Stimulated activated naive CD8-positive, alpha-beta T cell treated with anti-CD3 and anti-CD28 coated beads, Interleukin-15, Interleukin-2, amounts not matched to agents 100 ng/mL and 50 ng/mL, for 24 hours (primary cell): Measurements from ENCODE around the gene DNAAF8.

Experiments
- H3K27ac Mint-ChIP-seq: one replicate; pipeline ENCODE4 v1.8.0; 2021; ENCODE audit warnings: mild to moderate bottlenecking, mixed read lengths
- H3K27me3 Mint-ChIP-seq: one replicate; pipeline ENCODE4 v1.8.0; 2021; ENCODE audit warnings: mixed read lengths
- H3K36me3 Mint-ChIP-seq: one replicate; pipeline ENCODE4 v1.8.0; 2021; ENCODE audit warnings: low read depth, mixed read lengths
- H3K4me1 Mint-ChIP-seq: one replicate; pipeline ENCODE4 v1.8.0; 2021; ENCODE audit warnings: low read depth, mixed read lengths
- H3K4me3 Mint-ChIP-seq: one replicate; pipeline ENCODE4 v1.8.0; 2021; ENCODE audit warnings: mild to moderate bottlenecking, mixed read lengths
- H3K9me3 Mint-ChIP-seq: one replicate; pipeline ENCODE4 v1.8.0; 2021; ENCODE audit warnings: mixed read lengths

The DNAAF8 gene

GRCh38 chr16:4734063-4734729 is at the start of gene DNAAF8, which contains the start of gene ANKS3:
Gene DNAAF8, plus strand, starts transcription at chr16:4734537. Its CDS starts 1,978 bp downstream, at chr16:4736515.
Gene ANKS3, minus strand, starts transcription at chr16:4734271. Its CDS starts 4,122 bp downstream, at chr16:4730149.
- Mint-ChIP-seq H3K9me3 (no peaks in the 10 kb centered on the region), H3K27ac (peak within 1 kb of the TSS; percentile 88), H3K4me1 (peaks cover 18% of the 10 kb centered on the region), H3K27me3 (no peaks in the 10 kb centered on the region), H3K4me3 (peak within 1 kb of the TSS; percentile 89), H3K36me3 (peaks cover 5% of the 10 kb centered on the region)

GRCh38 chr16:4684763-4685162 is 49.6 kb upstream of the DNAAF8 start:
- no peaks in the 10 kb centered on the region for H3K27me3 Mint-ChIP-seq
- H3K9me3 Mint-ChIP-seq, result no peaks in the 10 kb centered on the region
- peaks cover 6% of the 10 kb centered on the region for H3K36me3 Mint-ChIP-seq
- H3K4me3 Mint-ChIP-seq, result no peak overlapping the region
- no peak overlapping the region for H3K27ac Mint-ChIP-seq
- peaks cover 9% of the 10 kb centered on the region for H3K4me1 Mint-ChIP-seq

- H3K36me3 Mint-ChIP-seq, result peaks cover 6% of the 10 kb centered on the region
- H3K27me3 Mint-ChIP-seq, result no peaks in the 10 kb centered on the region
- peaks cover 9% of the 10 kb centered on the region for H3K4me1 Mint-ChIP-seq
- no peak overlapping the region for H3K4me3 Mint-ChIP-seq
- H3K27ac Mint-ChIP-seq, result no peak overlapping the region
- H3K9me3 Mint-ChIP-seq, result no peaks in the 10 kb centered on the region
These were observed 49.0 kb upstream of the DNAAF8 start for GRCh38 chr16:4685292-4685691.

GRCh38 chr16:4685776-4686496 is 48.4 kb upstream of the DNAAF8 start:
- Mint-ChIP-seq H3K27me3 (no peaks in the 10 kb centered on the region), H3K4me3 (no peak overlapping the region), H3K9me3 (no peaks in the 10 kb centered on the region), H3K27ac (no peak overlapping the region), H3K4me1 (peaks cover 9% of the 10 kb centered on the region), H3K36me3 (peaks cover 6% of the 10 kb centered on the region)

- H3K27ac Mint-ChIP-seq, result no peak overlapping the region
- H3K36me3 Mint-ChIP-seq, result peaks cover 6% of the 10 kb centered on the region
- H3K4me1 Mint-ChIP-seq, result peaks cover 7% of the 10 kb centered on the region
- no peaks in the 10 kb centered on the region for H3K27me3 Mint-ChIP-seq
- H3K4me3 Mint-ChIP-seq, result no peak overlapping the region
- no peaks in the 10 kb centered on the region for H3K9me3 Mint-ChIP-seq
These were observed 47.7 kb upstream of the DNAAF8 start for GRCh38 chr16:4686497-4687210.

GRCh38 chr16:4687416-4687815 is 46.9 kb upstream of the DNAAF8 start:
- Mint-ChIP-seq H3K9me3 (no peaks in the 10 kb centered on the region), H3K4me3 (no peak overlapping the region), H3K36me3 (peaks cover 6% of the 10 kb centered on the region), H3K27me3 (no peaks in the 10 kb centered on the region), H3K4me1 (peaks cover 8% of the 10 kb centered on the region), H3K27ac (no peak overlapping the region)

GRCh38 chr16:4687946-4688673 is 46.2 kb upstream of the DNAAF8 start:
- H3K4me3 Mint-ChIP-seq, result no peak overlapping the region
- peaks cover 6% of the 10 kb centered on the region for H3K36me3 Mint-ChIP-seq
- peaks cover 8% of the 10 kb centered on the region for H3K4me1 Mint-ChIP-seq
- no peaks in the 10 kb centered on the region for H3K9me3 Mint-ChIP-seq
- no peak overlapping the region for H3K27ac Mint-ChIP-seq
- no peaks in the 10 kb centered on the region for H3K27me3 Mint-ChIP-seq

GRCh38 chr16:4688674-4689045 is 45.7 kb upstream of the DNAAF8 start:
- H3K4me3 Mint-ChIP-seq, result no peak overlapping the region
- H3K9me3 Mint-ChIP-seq, result no peaks in the 10 kb centered on the region
- no peaks in the 10 kb centered on the region for H3K27me3 Mint-ChIP-seq
- no peak overlapping the region for H3K27ac Mint-ChIP-seq
- H3K4me1 Mint-ChIP-seq, result peaks cover 7% of the 10 kb centered on the region
- H3K36me3 Mint-ChIP-seq, result peaks cover 6% of the 10 kb centered on the region

- H3K36me3 Mint-ChIP-seq, result peaks cover 6% of the 10 kb centered on the region
- no peak overlapping the region for H3K27ac Mint-ChIP-seq
- H3K4me1 Mint-ChIP-seq, result peaks cover 7% of the 10 kb centered on the region
- no peak overlapping the region for H3K4me3 Mint-ChIP-seq
- no peaks in the 10 kb centered on the region for H3K9me3 Mint-ChIP-seq
- H3K27me3 Mint-ChIP-seq, result no peaks in the 10 kb centered on the region
These were observed 45.2 kb upstream of the DNAAF8 start for GRCh38 chr16:4689091-4689671.

GRCh38 chr16:4689864-4690704 is 44.3 kb upstream of the DNAAF8 start:
- Mint-ChIP-seq H3K27ac (peak overlapping the region; percentile 38), H3K4me1 (peaks cover 7% of the 10 kb centered on the region), H3K4me3 (no peak overlapping the region), H3K36me3 (peaks cover 2% of the 10 kb centered on the region), H3K9me3 (no peaks in the 10 kb centered on the region), H3K27me3 (no peaks in the 10 kb centered on the region)

GRCh38 chr16:4690946-4691665 is 43.2 kb upstream of the DNAAF8 start:
- Mint-ChIP-seq H3K36me3 (no peaks in the 10 kb centered on the region), H3K4me3 (no peak overlapping the region)

GRCh38 chr16:4691666-4692412 is 42.5 kb upstream of the DNAAF8 start:
- peaks cover 16% of the 10 kb centered on the region for H3K4me1 Mint-ChIP-seq

More at GRCh38 chr16:4690946-4691665, 43.2 kb upstream of the DNAAF8 start:
- no peaks in the 10 kb centered on the region for H3K27me3 Mint-ChIP-seq
- peak overlapping the region; percentile 17 for H3K27ac Mint-ChIP-seq
- no peaks in the 10 kb centered on the region for H3K9me3 Mint-ChIP-seq
- H3K4me1 Mint-ChIP-seq, result peaks cover 16% of the 10 kb centered on the region

More at GRCh38 chr16:4691666-4692412, 42.5 kb upstream of the DNAAF8 start:
- H3K27ac Mint-ChIP-seq, result peak overlapping the region; percentile 36
- no peak overlapping the region for H3K4me3 Mint-ChIP-seq
- H3K27me3 Mint-ChIP-seq, result no peaks in the 10 kb centered on the region
- H3K36me3 Mint-ChIP-seq, result no peaks in the 10 kb centered on the region
- no peaks in the 10 kb centered on the region for H3K9me3 Mint-ChIP-seq
